Measurements from ENCODE around the gene PDZRN3. TPM values are rescaled to one million over a fixed set of nuclear protein-coding genes. Genes with fewer than 3 reads are reported as not detected.
A peak's percentile ranks its signal among the peaks of the same experiment; 100 is the strongest.

The PDZRN3 gene
- total RNA-seq, 1 experiment from 2014 or later, result 5.9 TPM

DNA sequence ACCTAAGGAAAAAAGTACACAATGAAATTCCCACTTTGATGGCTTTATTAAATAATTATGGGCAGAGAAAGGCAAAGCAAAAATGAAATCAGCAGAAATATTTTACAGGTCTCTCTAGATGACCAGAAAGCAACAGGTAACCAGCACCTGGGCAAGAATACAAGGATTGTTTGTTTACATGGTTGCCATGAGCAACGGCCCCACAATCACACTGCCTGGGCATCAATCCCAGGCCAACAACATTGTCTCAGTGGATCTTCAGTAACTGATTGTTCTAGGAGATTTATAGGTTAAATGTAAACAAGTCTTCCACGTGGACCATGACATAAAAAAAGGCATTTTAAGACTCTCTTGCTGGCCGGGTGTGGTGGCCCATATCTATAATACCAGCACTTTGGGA lies 82.6 kb downstream of the PDZRN3 start:
- no peaks in the 10 kb centered on the region for H3K9me3 Mint-ChIP-seq
- no peak overlapping the region for H3K4me3 Mint-ChIP-seq
- Histone ChIP-seq H4K20me1 (ENCODE audit: control insufficient read depth, insufficient read depth, insufficient read length) (no peaks in the 10 kb centered on the region), H3K79me1 (ENCODE audit: insufficient read depth, low read depth, low read length, poor library complexity, severe bottlenecking) (no peaks in the 10 kb centered on the region), H2BK5ac (ENCODE audit: insufficient read length, low read length) (no peak overlapping the region), H2AFZ (ENCODE audit: low read length) (no peak overlapping the region), H3K56ac (ENCODE audit: insufficient read length, low read depth, low read length) (no peak overlapping the region), H3K79me2 (ENCODE audit: insufficient read depth, low read length) (no peaks in the 10 kb centered on the region), H2BK20ac (ENCODE audit: low read depth, low read length, poor library complexity, severe bottlenecking) (no peak overlapping the region), H3K4ac (ENCODE audit: low read depth, low read length) (no peak overlapping the region), H3K23ac (ENCODE audit: insufficient read length, low read depth, low read length) (no peak overlapping the region), H3K18ac (ENCODE audit: insufficient read length, low read depth, low read length) (no peak overlapping the region), H4K5ac (ENCODE audit: insufficient read length, low read depth, low read length) (no peak overlapping the region), H2AK5ac (ENCODE audit: insufficient read length, low read length) (no peak overlapping the region), H2BK15ac (ENCODE audit: low read depth, low read length) (no peak overlapping the region), H3K4me2 (ENCODE audit: insufficient read depth, insufficient read length, low read length) (no peak overlapping the region), H2BK12ac (ENCODE audit: insufficient read length, low read depth, low read length) (no peak overlapping the region), H2BK120ac (ENCODE audit: low read depth, low read length, poor library complexity, severe bottlenecking) (no peak overlapping the region), H4K8ac (replicated peaks; ENCODE audit: insufficient read length, low read depth, low read length) (no peak overlapping the region), H3K14ac (ENCODE audit: insufficient read depth, low read length) (no peak overlapping the region), H4K91ac (ENCODE audit: insufficient read length, low read depth, low read length) (no peak overlapping the region), H3T11ph (ENCODE audit: low read length) (no peak overlapping the region), H3K27me3 (ENCODE audit: insufficient read depth, low read length) (no peaks in the 10 kb centered on the region), H3K27ac (ENCODE audit: insufficient read length, low read depth, low read length) (no peak overlapping the region), H3K9ac (ENCODE audit: extremely low read depth, insufficient read length, low read length) (no peak overlapping the region), H3K9me3 (ENCODE audit: control insufficient read depth, low read depth, low read length) (no peaks in the 10 kb centered on the region), H3K4me1 (ENCODE audit: insufficient read depth, low read length) (0 out of 2 replicates have a peak, but pooled peaks cover 2% of the 10 kb centered on the region), H3K23me2 (ENCODE audit: insufficient read length, low read depth, low read length, poor library complexity, severe bottlenecking) (no peaks in the 10 kb centered on the region)
- H3K27ac Mint-ChIP-seq, result no peak overlapping the region; a peak in 1 of 7 replicates
- no peaks in the 10 kb centered on the region for H3K36me3 Mint-ChIP-seq (ENCODE audit: insufficient read depth in 1 of 3, low read depth in 3 of 3)
- H3K27me3 Mint-ChIP-seq (ENCODE audit: low read depth), result no peaks in the 10 kb centered on the region
- peaks cover 6 to 8% of the 10 kb centered on the region in 2 experiments; a peak in 2 of 4 replicates for H3K4me1 Mint-ChIP-seq
- WGBS (ENCODE audit: extremely low coverage, insufficient read length, low lambda C conversion rate), result no CpG with 5 or more reads among the region's 3 CpGs
- peak; percentile 38 for DNase-seq
- no peak for TF ChIP-seq CTCF (conservative IDR thresholded peaks at IDR 0.05)

All from H9 (cell line).